ENCODE data around the gene IL17RB.

DNA sequence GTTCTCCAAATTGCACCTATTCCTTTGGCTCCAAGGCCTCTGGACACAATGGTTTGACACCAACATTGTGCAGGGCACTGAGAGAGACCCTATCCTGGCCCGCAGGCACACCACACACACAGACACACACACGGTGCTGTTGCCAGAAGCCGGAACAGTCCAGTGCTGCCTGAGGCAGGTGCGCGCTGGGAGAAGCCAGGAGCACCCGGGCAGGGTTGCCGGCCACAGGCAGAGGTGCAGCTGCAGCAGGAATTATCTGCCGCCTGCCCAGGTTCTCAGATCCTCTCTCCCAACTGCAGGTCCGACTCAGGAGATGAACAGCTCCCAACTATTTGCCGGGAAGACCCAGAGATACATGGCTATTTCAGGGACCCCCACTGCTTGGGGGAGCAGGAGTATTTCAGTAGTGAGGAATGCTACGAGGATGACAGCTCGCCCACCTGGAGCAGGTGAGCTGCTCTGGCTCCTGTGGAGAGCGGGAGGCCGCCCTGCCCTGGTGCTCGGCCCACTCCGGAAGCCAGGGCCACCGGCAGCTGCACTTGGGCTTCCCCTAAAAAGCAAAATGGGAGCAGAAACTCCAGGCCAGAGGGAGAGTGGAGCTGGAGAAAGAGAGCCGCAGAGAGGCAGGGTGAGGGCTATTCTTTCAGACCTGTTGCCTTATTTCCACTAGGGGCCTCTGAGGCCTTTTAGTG, 43.1 kb upstream of the IL17RB start:
- TF ChIP-seq POLR2A (IDR thresholded peaks at IDR 0.05; ENCODE audit: low read depth, low read length) (no peak), POLR2AphosphoS5 (IDR thresholded peaks at IDR 0.05; ENCODE audit: low read depth, low read length) (no peak), PAX5 (IDR thresholded peaks at IDR 0.05; ENCODE audit: insufficient read depth, low read length, severe bottlenecking) (no peak), TAF1 (IDR thresholded peaks at IDR 0.05; ENCODE audit: low read depth, low read length) (no peak)
